ENCODE results near the gene MBD2.
A peak's percentile ranks its signal among the peaks of the same experiment; 100 is the strongest.

GRCh38 chr18:54224379-54225014 lies at the start of gene MBD2:
- TF ChIP-seq CTCF (IDR thresholded peaks at IDR 0.05 in 2 of 3, conservative IDR thresholded peaks at IDR 0.05 in 1 of 3; ENCODE audit: borderline replicate concordance in 1 of 3, insufficient read depth in 1 of 3, low read depth in 2 of 3, low read length in 2 of 3) (peak; percentile 8 to 28 (median 16); a peak in 3 of 6 replicates), EZH2 (IDR thresholded peaks at IDR 0.05) (no peak), SRF (IDR thresholded peaks at IDR 0.05; ENCODE audit: low read depth) (no peak), CEBPB (IDR thresholded peaks at IDR 0.05; ENCODE audit: low read depth) (no peak), REST (IDR thresholded peaks at IDR 0.05; ENCODE audit: low read depth) (no peak), ZBTB33 (IDR thresholded peaks at IDR 0.05; ENCODE audit: extremely low read depth, insufficient replicate concordance, low read length) (no peak), POLR2AphosphoS5 (IDR thresholded peaks at IDR 0.05; ENCODE audit: low read depth, low read length) (peak; percentile 62), SP1 (IDR thresholded peaks at IDR 0.05; ENCODE audit: low read depth) (peak; percentile 49), POLR2A (IDR thresholded peaks at IDR 0.05; ENCODE audit: borderline replicate concordance, extremely low read depth, insufficient read depth, insufficient read length) (peak; percentile 57), MAX (IDR thresholded peaks at IDR 0.05) (no peak), RAD21 (IDR thresholded peaks at IDR 0.05; ENCODE audit: low read depth) (peak; percentile 36), EZH2phosphoT487 (IDR thresholded peaks at IDR 0.05; ENCODE audit: borderline replicate concordance) (no peak), TCF7L2 (IDR thresholded peaks at IDR 0.05; ENCODE audit: borderline replicate concordance, extremely low read depth, insufficient read depth, insufficient read length) (no peak)

Measured in HCT116 (cell line).